Breast epithelium (tissue), 4 donors: ENCODE results near the gene MT2A. TPM values are rescaled to one million over a fixed set of nuclear protein-coding genes. Genes with fewer than 3 reads are reported as not detected.

ENCODE experiments used
- DNase-seq, 2 donors: peaks; one replicate each; pipeline ENCODE4 v3.0.0-alpha.2; 2019; ENCODE audit warnings: low spot score in 2 of 2
- H3K27ac ChIP-seq, 2 donors: fragments of 200-600 bp; sonication (generic) in 1 of 2; one replicate each; pipeline ENCODE4 v1.5.1; 2016 to 2019; ENCODE audit warnings: mild to moderate bottlenecking in 1 of 2
- H3K27me3 ChIP-seq, 2 donors: fragments of 200-600 bp; sonication (generic) in 1 of 2; one replicate each; pipeline versions ENCODE4 v1.5.1 to v1.6.0; 2017 to 2019; ENCODE audit warnings: control low read depth in 1 of 2, mild to moderate bottlenecking in 1 of 2
- H3K36me3 ChIP-seq: fragments of 200-600 bp; one replicate; pipeline ENCODE4 v1.5.1; 2019
- H3K4me1 ChIP-seq, 2 donors: fragments of 200-600 bp; sonication (generic); one replicate each; pipeline ENCODE4 v1.5.1; 2016 to 2019; ENCODE audit warnings: control low read depth in 1 of 2
- H3K4me3 ChIP-seq, 3 donors: fragments of 200-600 bp; sonication (generic); 1 replicate in 2 of 3; 2 replicates in 1 of 3; pipeline ENCODE4 v1.5.1; 2016 to 2019; ENCODE audit warnings: mild to moderate bottlenecking in 3 of 3, moderate library complexity in 2 of 3
- H3K9me3 ChIP-seq, 2 donors: fragments of 200-600 bp; sonication (generic) in 1 of 2; one replicate each; pipeline ENCODE4 v1.5.1; 2016 to 2019; ENCODE audit warnings: control low read depth in 1 of 2
- CTCF ChIP-seq, 3 donors: fragments of 450-650 bp; IDR thresholded peaks; one replicate each; pipeline ENCODE4 v1.5.1; 2016 to 2017; ENCODE audit warnings: antibody characterized with exemption in 3 of 3, mild to moderate bottlenecking in 3 of 3, moderate library complexity in 3 of 3
- POLR2A ChIP-seq: fragments of 450-650 bp; IDR thresholded peaks from one replicate; pipeline ENCODE4 v1.6.1; 2016; ENCODE audit warnings: antibody characterized with exemption, mild to moderate bottlenecking, moderate library complexity
- POLR2AphosphoS5 ChIP-seq, 3 donors: sonication (generic); formaldehyde crosslinking; IDR thresholded peaks; one replicate each; pipeline ENCODE4 v1.6.1; 2017; ENCODE audit warnings: antibody characterized with exemption in 3 of 3
- intact Hi-C: fragments of 100-400 bp; cut with DNase I; formaldehyde crosslinking; loops from one replicate; pipeline ENCODE4 v1.15.1; 2023; ENCODE audit warnings: low total_unique reads
- total RNA-seq, 3 donors: library from RNA; depleted of rRNA; stranded (reverse); fragments of >200 nt; gene quantifications; one replicate each; pipeline ENCODE4 v1.1.0, GENCODE V29; 2016

The MT2A gene
- total RNA-seq, result 100 to 1,000 TPM; 352 to 543 (median 428) TPM

- Histone ChIP-seq H3K9me3 (no peaks in the 10 kb centered on the region), H3K4me1 (peaks cover 18 to 19% of the 10 kb centered on the region in 2 donors), H3K27ac (peak within 1 kb of the TSS; percentile 96 to 99), H3K4me3 (peak within 1 kb of the TSS; percentile 78 to 86 (median 83)), H3K36me3 (no peaks in the 10 kb centered on the region), H3K27me3 (no peaks in the 10 kb centered on the region)
- peak; percentile 94 to 95 for DNase-seq
- intact Hi-C loops, result no loop called here
- peak; percentile 61 for TF ChIP-seq POLR2A
- TF ChIP-seq CTCF (IDR thresholded peaks at IDR 0.05), result no peak
- TF ChIP-seq POLR2AphosphoS5 (IDR thresholded peaks at IDR 0.05), result peak; percentile 76 to 97 (median 88)
These were observed at the start of gene MT2A for GRCh38 chr16:56608043-56608875. TSS of gene MT2A (plus strand) at chr16:56608584. CDS start at chr16:56608656, 72 bp downstream.

- Histone ChIP-seq H3K9me3 (no peaks in the 10 kb centered on the region), H3K27me3 (no peaks in the 10 kb centered on the region), H3K4me3 (no peak overlapping the region), H3K36me3 (no peaks in the 10 kb centered on the region), H3K4me1 (no peaks in the 10 kb centered on the region), H3K27ac (no peak overlapping the region)
- DNase-seq, result no peak
- intact Hi-C loops, result no loop called here
- no peak for TF ChIP-seq POLR2AphosphoS5 (IDR thresholded peaks at IDR 0.05)
- no peak for TF ChIP-seq CTCF (IDR thresholded peaks at IDR 0.05)
- TF ChIP-seq POLR2A, result no peak
These were observed 49.3 kb upstream of the MT2A start for GRCh38 chr16:56559109-56559508.

GRCh38 chr16:56560447-56560846 lies 47.9 kb upstream of the MT2A start:
- intact Hi-C loops, result no loop called here
- Histone ChIP-seq H3K4me3 (no peak overlapping the region), H3K27ac (no peak overlapping the region), H3K36me3 (no peaks in the 10 kb centered on the region), H3K27me3 (no peaks in the 10 kb centered on the region), H3K9me3 (no peaks in the 10 kb centered on the region), H3K4me1 (no peaks in the 10 kb centered on the region)
- TF ChIP-seq CTCF (IDR thresholded peaks at IDR 0.05) (no peak), POLR2A (no peak), POLR2AphosphoS5 (IDR thresholded peaks at IDR 0.05) (no peak)
- no peak for DNase-seq

- intact Hi-C loops, result no loop called here
- no peak for DNase-seq
- Histone ChIP-seq H3K9me3 (no peaks in the 10 kb centered on the region), H3K4me1 (no peaks in the 10 kb centered on the region), H3K4me3 (no peak overlapping the region), H3K27ac (no peak overlapping the region), H3K36me3 (no peaks in the 10 kb centered on the region), H3K27me3 (no peaks in the 10 kb centered on the region)
- no peak for TF ChIP-seq POLR2AphosphoS5 (IDR thresholded peaks at IDR 0.05)
These were observed 47.3 kb upstream of the MT2A start for GRCh38 chr16:56561126-56561525.

- DNase-seq, result no peak
- intact Hi-C loops, result no loop called here
- Histone ChIP-seq H3K27ac (no peak within 1 kb of the TSS), H3K27me3 (no peaks in the 10 kb centered on the region), H3K9me3 (no peaks in the 10 kb centered on the region), H3K4me1 (no peaks in the 10 kb centered on the region), H3K4me3 (no peak within 1 kb of the TSS), H3K36me3 (no peaks in the 10 kb centered on the region)
- TF ChIP-seq POLR2A (no peak), CTCF (IDR thresholded peaks at IDR 0.05) (no peak), POLR2AphosphoS5 (IDR thresholded peaks at IDR 0.05) (no peak)
These were observed 43.4 kb upstream of the MT2A start, which contains the start of gene MT4 for GRCh38 chr16:56564793-56565477. TSS of gene MT4 (plus strand) at chr16:56565073. CDS start at chr16:56565129, 56 bp downstream.
